ENCODE measurements around the gene MRPL27. TPM values are rescaled to one million over a fixed set of nuclear protein-coding genes. Genes with fewer than 3 reads are reported as not detected.
"Not testable (repeated sequence)": the region's sequence is repeated elsewhere in the genome, so short reads cannot be mapped to it uniquely, and the experiment has no call there.

The MRPL27 gene
- total RNA-seq, 1 donor, result 54.7 TPM

- no peak for DNase-seq (ENCODE audit: low read depth in 2 of 3, low spot score in 2 of 3)
These were observed 25.7 kb downstream of the MRPL27 start for GRCh38 chr17:50347117-50347893.

GRCh38 chr17:50346313-50347116, 26.5 kb downstream of the MRPL27 start:
- DNase-seq (ENCODE audit: low read depth in 2 of 3, low spot score in 2 of 3), result peak in 2 of 3 donors; percentile 34 to 44

GRCh38 chr17:50345432-50346312, 27.3 kb downstream of the MRPL27 start, which contains the start of gene XYLT2:
XYLT2 (plus strand) TSS chr17:50346126; CDS start chr17:50346141, 15 bp downstream.
- DNase-seq (ENCODE audit: low read depth in 2 of 3, low spot score in 2 of 3), result peak; percentile 78 to 88 (median 87)

GRCh38 chr17:50344731-50345365, 28.1 kb downstream of the MRPL27 start:
- no peak for DNase-seq (ENCODE audit: low read depth in 2 of 3, low spot score in 2 of 3)

- DNase-seq (ENCODE audit: low read depth in 2 of 3, low spot score in 2 of 3), result no peak
These were observed 33.6 kb downstream of the MRPL27 start for GRCh38 chr17:50339381-50339780.

- DNase-seq (ENCODE audit: low read depth in 2 of 3, low spot score in 2 of 3), result no peak
These were observed 34.3 kb downstream of the MRPL27 start for GRCh38 chr17:50338645-50339044.

- DNase-seq (ENCODE audit: low read depth in 2 of 3, low spot score in 2 of 3), result no peak
These were observed 35.0 kb downstream of the MRPL27 start for GRCh38 chr17:50337956-50338355.

GRCh38 chr17:50333291-50334057, 39.5 kb downstream of the MRPL27 start:
- DNase-seq (ENCODE audit: low read depth in 2 of 3, low spot score in 2 of 3), result not testable (repeated sequence)

- DNase-seq (ENCODE audit: low read depth in 2 of 3, low spot score in 2 of 3), result no peak
These were observed 40.8 kb downstream of the MRPL27 start for GRCh38 chr17:50332196-50332595.

- no peak for DNase-seq (ENCODE audit: low read depth in 2 of 3, low spot score in 2 of 3)
These were observed 41.7 kb downstream of the MRPL27 start for GRCh38 chr17:50331085-50331791.

GRCh38 chr17:50330151-50330775, 42.7 kb downstream of the MRPL27 start:
- no peak for DNase-seq (ENCODE audit: low read depth in 2 of 3, low spot score in 2 of 3)

GRCh38 chr17:50329716-50330115, 43.3 kb downstream of the MRPL27 start:
- no peak for DNase-seq (ENCODE audit: low read depth in 2 of 3, low spot score in 2 of 3)

- no peak for DNase-seq (ENCODE audit: low read depth in 2 of 3, low spot score in 2 of 3)
These were observed 44.3 kb downstream of the MRPL27 start for GRCh38 chr17:50328363-50329325.

GRCh38 chr17:50326831-50327364, 46.1 kb downstream of the MRPL27 start:
- no peak for DNase-seq (ENCODE audit: low read depth in 2 of 3, low spot score in 2 of 3)

GRCh38 chr17:50325906-50326305, 47.1 kb downstream of the MRPL27 start:
- no peak for DNase-seq (ENCODE audit: low read depth in 2 of 3, low spot score in 2 of 3)

- no peak for DNase-seq (ENCODE audit: low read depth in 2 of 3, low spot score in 2 of 3)
These were observed 49.9 kb downstream of the MRPL27 start for GRCh38 chr17:50323060-50323459.

- DNase-seq (ENCODE audit: low read depth in 2 of 3, low spot score in 2 of 3), result no peak
These were observed 50.7 kb downstream of the MRPL27 start for GRCh38 chr17:50322271-50322670.
